Measurements from ENCODE around the gene TEF.

TEF gene

DNA sequence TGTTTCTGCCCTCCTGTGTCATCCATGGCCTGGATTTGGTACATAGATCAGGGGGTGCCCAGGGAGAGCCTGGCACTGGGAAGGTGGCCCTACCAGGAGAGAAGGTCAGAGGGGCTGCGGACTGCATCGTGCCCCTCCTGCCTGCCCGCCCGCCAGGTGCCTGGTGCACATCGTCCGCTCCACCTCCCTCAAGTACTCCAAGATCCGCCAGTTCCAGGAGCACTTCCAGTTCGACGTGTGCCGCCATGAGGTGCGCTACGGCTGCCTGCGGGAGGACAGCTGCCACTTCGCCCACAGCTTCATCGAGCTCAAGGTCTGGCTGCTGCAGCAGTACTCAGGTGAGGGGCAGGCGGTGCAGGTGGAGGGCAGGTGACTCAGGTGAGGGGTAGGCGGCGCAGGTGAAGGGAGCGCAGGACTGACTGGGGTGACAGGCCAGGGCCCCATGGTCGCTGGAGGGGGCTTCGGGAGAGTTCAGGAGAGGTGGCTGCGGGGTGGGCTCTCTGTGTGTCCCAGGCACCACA, 32.7 kb upstream of the TEF start:
- Histone ChIP-seq H3K27ac (ENCODE audit: low read length) (no peak overlapping the region), H3K9ac (ENCODE audit: low read length) (no peak overlapping the region), H3K4me1 (ENCODE audit: low read length) (no peaks in the 10 kb centered on the region), H3K79me2 (ENCODE audit: low read length) (no peaks in the 10 kb centered on the region), H3K4me3 (ENCODE audit: low read length) (no peak overlapping the region), H4K20me1 (ENCODE audit: insufficient read depth, low read length) (no peaks in the 10 kb centered on the region), H3K9me2 (replicated peaks; ENCODE audit: insufficient read depth, low read length) (no peaks in the 10 kb centered on the region), H3F3A (ENCODE audit: insufficient read depth, low read length) (no peaks in the 10 kb centered on the region), H2AFZ (ENCODE audit: low read length) (no peak overlapping the region), H3K36me3 (replicated peaks; ENCODE audit: insufficient read depth, low read length) (no peaks in the 10 kb centered on the region), H3K27me3 (replicated peaks; ENCODE audit: insufficient read depth, low read length) (no peaks in the 10 kb centered on the region), H3K9me3 (replicated peaks; ENCODE audit: insufficient read depth, low read length) (no peaks in the 10 kb centered on the region), H3K4me2 (ENCODE audit: low read depth, low read length) (no peak overlapping the region)
- TF ChIP-seq EZH2phosphoT487 (IDR thresholded peaks at IDR 0.05; ENCODE audit: low read length) = no peak
- TF ChIP-seq, protein P1, sequence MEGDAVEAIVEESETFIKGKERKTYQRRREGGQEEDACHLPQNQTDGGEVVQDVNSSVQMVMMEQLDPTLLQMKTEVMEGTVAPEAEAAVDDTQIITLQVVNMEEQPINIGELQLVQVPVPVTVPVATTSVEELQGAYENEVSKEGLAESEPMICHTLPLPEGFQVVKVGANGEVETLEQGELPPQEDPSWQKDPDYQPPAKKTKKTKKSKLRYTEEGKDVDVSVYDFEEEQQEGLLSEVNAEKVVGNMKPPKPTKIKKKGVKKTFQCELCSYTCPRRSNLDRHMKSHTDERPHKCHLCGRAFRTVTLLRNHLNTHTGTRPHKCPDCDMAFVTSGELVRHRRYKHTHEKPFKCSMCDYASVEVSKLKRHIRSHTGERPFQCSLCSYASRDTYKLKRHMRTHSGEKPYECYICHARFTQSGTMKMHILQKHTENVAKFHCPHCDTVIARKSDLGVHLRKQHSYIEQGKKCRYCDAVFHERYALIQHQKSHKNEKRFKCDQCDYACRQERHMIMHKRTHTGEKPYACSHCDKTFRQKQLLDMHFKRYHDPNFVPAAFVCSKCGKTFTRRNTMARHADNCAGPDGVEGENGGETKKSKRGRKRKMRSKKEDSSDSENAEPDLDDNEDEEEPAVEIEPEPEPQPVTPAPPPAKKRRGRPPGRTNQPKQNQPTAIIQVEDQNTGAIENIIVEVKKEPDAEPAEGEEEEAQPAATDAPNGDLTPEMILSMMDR (IDR thresholded peaks at IDR 0.05; ENCODE audit: low read length) = no peak
- TF ChIP-seq EZH2 (optimal IDR thresholded peaks at IDR 0.05; ENCODE audit: low read depth, low read length) = no peak
- DNase-seq = no peak

GRCh38 chr22:41350087-41350486, 31.7 kb upstream of the TEF start:
- H3K4me2 ChIP-seq (ENCODE audit: low read depth, low read length) = no peak overlapping the region

DNA sequence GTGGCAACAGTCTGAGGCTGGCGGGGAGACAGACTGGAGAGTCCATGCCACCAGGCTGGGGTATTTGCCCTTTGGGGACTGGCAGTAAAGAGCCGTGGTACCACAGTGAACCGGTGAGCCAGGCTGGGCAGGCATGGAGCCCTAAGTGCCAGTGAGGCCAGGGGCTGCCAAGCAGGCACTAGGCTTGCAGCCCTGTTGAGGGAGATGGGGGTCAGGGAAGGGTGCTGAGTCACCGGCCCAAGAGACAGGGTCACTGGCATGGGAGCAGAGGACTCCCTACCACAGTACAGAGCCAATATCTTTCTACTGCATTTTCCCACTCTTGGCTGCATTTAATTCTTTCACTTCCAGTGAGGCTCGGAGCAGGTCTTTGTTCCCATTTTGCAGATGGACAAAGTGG, 30.7 kb upstream of the TEF start:
- no peaks in the 10 kb centered on the region for H3K9me3 ChIP-seq (replicated peaks; ENCODE audit: insufficient read depth, low read length)
- no peaks in the 10 kb centered on the region for H3K36me3 ChIP-seq (replicated peaks; ENCODE audit: insufficient read depth, low read length)
- H4K20me1 ChIP-seq (ENCODE audit: insufficient read depth, low read length) = no peaks in the 10 kb centered on the region
- H3F3A ChIP-seq (ENCODE audit: insufficient read depth, low read length) = no peaks in the 10 kb centered on the region
- no peaks in the 10 kb centered on the region for H3K9me2 ChIP-seq (replicated peaks; ENCODE audit: insufficient read depth, low read length)
- no peak overlapping the region for H3K27ac ChIP-seq (ENCODE audit: low read length)
- no peak overlapping the region for H3K4me2 ChIP-seq (ENCODE audit: low read depth, low read length)
- no peak overlapping the region for H2AFZ ChIP-seq (ENCODE audit: low read length)
- no peaks in the 10 kb centered on the region for H3K27me3 ChIP-seq (replicated peaks; ENCODE audit: insufficient read depth, low read length)
- H3K79me2 ChIP-seq (ENCODE audit: low read length) = no peaks in the 10 kb centered on the region
- no peaks in the 10 kb centered on the region for H3K4me1 ChIP-seq (ENCODE audit: low read length)
- DNase-seq = no peak
- no peak overlapping the region for H3K9ac ChIP-seq (ENCODE audit: low read length)
- no peak for TF ChIP-seq EZH2 (optimal IDR thresholded peaks at IDR 0.05; ENCODE audit: low read depth, low read length)
- TF ChIP-seq, protein P1 (IDR thresholded peaks at IDR 0.05; ENCODE audit: low read length) = no peak
- no peak for TF ChIP-seq EZH2phosphoT487 (IDR thresholded peaks at IDR 0.05; ENCODE audit: low read length)
- H3K4me3 ChIP-seq (ENCODE audit: low read length) = no peak overlapping the region

More at GRCh38 chr22:41350087-41350486, 31.7 kb upstream of the TEF start:
- H3K27ac ChIP-seq (ENCODE audit: low read length) = no peak overlapping the region
- H3K9ac ChIP-seq (ENCODE audit: low read length) = no peak overlapping the region
- no peak for DNase-seq
- no peaks in the 10 kb centered on the region for H3K4me1 ChIP-seq (ENCODE audit: low read length)
- no peaks in the 10 kb centered on the region for H3K9me3 ChIP-seq (replicated peaks; ENCODE audit: insufficient read depth, low read length)
- H3K9me2 ChIP-seq (replicated peaks; ENCODE audit: insufficient read depth, low read length) = no peaks in the 10 kb centered on the region
- no peaks in the 10 kb centered on the region for H4K20me1 ChIP-seq (ENCODE audit: insufficient read depth, low read length)
- no peak overlapping the region for H3K4me3 ChIP-seq (ENCODE audit: low read length)
- TF ChIP-seq EZH2phosphoT487 (IDR thresholded peaks at IDR 0.05; ENCODE audit: low read length) (no peak), EZH2 (optimal IDR thresholded peaks at IDR 0.05; ENCODE audit: low read depth, low read length) (no peak)
- TF ChIP-seq, protein P1 (IDR thresholded peaks at IDR 0.05; ENCODE audit: low read length) = no peak
- H3K36me3 ChIP-seq (replicated peaks; ENCODE audit: insufficient read depth, low read length) = no peaks in the 10 kb centered on the region
- H3K79me2 ChIP-seq (ENCODE audit: low read length) = no peaks in the 10 kb centered on the region
- H3K27me3 ChIP-seq (replicated peaks; ENCODE audit: insufficient read depth, low read length) = no peaks in the 10 kb centered on the region
- H3F3A ChIP-seq (ENCODE audit: insufficient read depth, low read length) = no peaks in the 10 kb centered on the region
- H2AFZ ChIP-seq (ENCODE audit: low read length) = no peak overlapping the region

All from MM.1S (cell line).